ENCODE measurements around the gene KDM5B.

GRCh38 chr1:202681736-202682420, 126.3 kb downstream of the KDM5B start:
- no peak for TF ChIP-seq NFIC (IDR thresholded peaks at IDR 0.05; ENCODE audit: borderline replicate concordance)
- no peak for TF ChIP-seq CTCF (IDR thresholded peaks at IDR 0.05)
- no peak for TF ChIP-seq POLR2AphosphoS5 (IDR thresholded peaks at IDR 0.05; ENCODE audit: low read depth, low read length)
- TF ChIP-seq EZH2phosphoT487 (IDR thresholded peaks at IDR 0.05; ENCODE audit: borderline replicate concordance, low read depth) = no peak
- no peak for TF ChIP-seq MAX (IDR thresholded peaks at IDR 0.05; ENCODE audit: low read depth)
- no peak for TF ChIP-seq SMC3 (IDR thresholded peaks at IDR 0.05; ENCODE audit: low read depth, low read length)
- no peak for TF ChIP-seq SIN3A (IDR thresholded peaks at IDR 0.05; ENCODE audit: borderline replicate concordance, low read depth, low read length)
- TF ChIP-seq ELF1 (IDR thresholded peaks at IDR 0.05) = no peak
- no peak for TF ChIP-seq TAF1 (IDR thresholded peaks at IDR 0.05; ENCODE audit: borderline replicate concordance, low read depth, low read length)
- TF ChIP-seq JUND (IDR thresholded peaks at IDR 0.05) = no peak
